HG03064 (cell line): ENCODE results near the gene ADPRM.
"Not testable (repeated sequence)": the region's sequence is repeated elsewhere in the genome, so short reads cannot be mapped to it uniquely, and the experiment has no call there.

Source experiments
- ATAC-seq: cut with Tn5 transposase; IDR thresholded peaks from one replicate; pipeline ENCODE4 v1.9.1; 2021; ENCODE audit warnings: low read depth; ENCODE audit not compliant: unreplicated experiment

Gene ADPRM

DNA sequence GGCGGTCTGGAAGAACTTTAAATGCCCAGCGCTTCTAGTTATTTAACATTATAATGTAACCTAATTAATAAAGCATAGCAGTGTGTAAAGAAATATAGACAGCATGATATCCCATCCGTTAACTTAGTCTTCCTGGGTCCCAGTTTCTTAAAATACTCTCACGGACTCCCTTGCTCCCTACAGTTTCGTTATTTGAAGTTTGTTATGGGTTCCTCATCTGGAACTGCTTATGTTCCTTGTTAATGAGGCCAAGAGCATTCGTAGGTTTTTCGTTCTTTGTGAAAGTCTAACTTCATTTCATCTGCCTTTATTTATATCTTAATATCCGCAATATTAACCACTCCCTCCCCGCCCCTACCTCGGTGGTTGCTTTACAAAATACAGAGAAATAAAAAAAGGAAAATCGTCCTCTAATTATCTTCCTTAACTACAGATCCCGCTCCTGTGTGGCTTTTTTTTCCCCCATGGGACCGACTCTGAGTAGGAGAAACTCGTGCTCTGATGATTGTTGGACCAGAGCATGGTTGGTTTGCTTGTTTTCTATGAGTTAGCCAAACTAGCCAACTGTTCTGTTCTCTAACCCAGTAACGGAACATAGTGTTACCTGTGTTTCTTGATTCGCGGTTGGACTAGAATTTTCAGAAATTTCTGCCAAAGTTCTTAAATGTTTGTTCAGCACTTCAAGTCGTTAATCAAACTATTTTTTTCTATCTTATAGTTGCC, 863 bp downstream of the ADPRM start:
- ATAC-seq, result no peak

DNA sequence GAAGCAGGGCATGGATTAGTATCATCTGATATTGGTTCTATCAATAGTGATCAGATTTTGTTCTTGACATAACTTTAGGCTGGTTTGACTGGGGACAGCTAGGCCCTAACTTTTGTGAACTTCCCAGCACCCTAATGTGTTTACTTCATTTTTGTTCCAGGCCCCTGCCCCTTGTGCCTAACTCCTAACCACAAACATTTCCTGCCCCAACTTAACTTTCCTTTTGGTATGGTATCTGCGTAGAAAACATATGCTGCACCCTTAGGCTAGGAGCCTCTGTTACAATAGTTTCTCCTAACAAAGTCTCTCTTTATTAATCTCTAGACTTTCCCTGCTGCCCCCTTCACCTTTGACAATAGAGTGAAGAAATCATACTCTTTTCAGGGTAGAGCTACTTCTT, 2.5 kb downstream of the ADPRM start:
- ATAC-seq, result no peak

DNA sequence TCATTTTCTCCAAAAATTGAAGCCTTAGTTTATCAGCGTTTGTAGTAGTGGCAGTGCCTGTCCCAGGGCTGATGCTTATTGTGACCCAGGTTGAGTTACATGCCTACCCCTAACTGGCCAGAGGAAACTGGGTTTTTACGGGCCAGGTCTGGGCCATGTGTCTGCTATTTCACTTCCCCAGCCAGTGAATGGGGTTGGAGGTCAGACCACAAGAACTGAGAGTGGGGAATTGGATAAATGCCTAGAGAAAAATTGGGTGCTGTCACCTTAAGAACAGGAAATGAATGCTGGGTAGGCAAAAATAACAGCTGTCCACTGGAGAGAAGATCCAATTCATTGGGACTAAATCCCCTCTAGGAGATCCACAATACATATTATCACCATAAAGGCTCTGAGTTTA, 5.2 kb downstream of the ADPRM start:
- ATAC-seq, result no peak

DNA sequence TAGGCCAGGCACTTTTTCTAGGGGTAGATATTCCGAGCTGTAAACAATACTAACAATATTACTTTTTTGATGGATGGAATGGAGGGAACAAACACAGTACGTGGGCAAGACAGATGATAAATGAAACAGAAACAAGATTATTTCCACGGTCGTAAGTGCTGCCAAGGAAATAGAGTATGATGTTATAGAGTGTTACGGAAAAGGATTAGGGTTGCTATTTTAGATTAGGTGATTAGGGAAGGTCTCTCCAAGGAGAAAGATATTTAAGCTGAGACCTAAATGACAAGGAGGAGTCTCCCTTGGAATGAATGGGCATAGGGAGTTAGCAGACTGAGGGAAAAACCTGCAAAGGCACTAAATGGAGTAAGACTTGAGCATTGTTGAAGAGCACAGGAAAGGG, 8.3 kb downstream of the ADPRM start:
- no peak for ATAC-seq

DNA sequence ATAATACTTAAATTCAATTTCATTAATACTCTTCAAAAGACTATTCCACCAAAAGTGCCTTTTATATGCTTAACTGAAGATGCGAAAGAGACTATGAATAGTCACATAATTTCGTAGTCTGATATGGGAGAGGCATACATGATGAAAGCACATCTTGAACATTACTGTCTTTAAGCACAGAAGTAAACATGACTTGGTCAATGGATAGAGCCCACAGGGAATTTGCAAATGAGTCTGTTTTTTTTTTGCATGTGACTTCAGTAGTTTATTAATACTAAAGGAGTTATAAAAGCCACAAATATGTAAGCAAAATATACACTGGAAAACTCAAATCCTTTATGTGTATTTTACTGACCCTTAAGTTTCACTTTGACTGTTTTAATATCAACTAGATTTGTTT, 15.9 kb downstream of the ADPRM start:
- no peak for ATAC-seq

DNA sequence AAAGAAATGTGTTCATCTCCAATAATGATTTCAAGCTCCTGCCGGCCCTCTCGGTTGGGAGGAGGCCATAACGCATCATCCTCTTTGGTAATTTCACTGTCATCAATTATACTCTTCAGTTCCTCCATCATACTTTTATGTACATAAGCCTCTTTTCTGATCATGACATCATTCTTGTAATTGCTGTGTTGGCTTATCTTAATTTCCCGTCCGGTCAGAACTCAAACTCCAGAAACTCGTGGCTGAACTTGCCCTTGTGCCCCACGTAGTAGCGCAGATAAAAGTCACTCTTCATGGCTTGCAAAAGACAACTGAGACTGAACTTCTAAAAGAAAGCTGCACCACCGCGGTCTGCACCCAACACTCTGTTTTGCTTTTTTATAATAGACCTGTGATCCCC, 18.8 kb downstream of the ADPRM start:
- ATAC-seq, result no peak

DNA sequence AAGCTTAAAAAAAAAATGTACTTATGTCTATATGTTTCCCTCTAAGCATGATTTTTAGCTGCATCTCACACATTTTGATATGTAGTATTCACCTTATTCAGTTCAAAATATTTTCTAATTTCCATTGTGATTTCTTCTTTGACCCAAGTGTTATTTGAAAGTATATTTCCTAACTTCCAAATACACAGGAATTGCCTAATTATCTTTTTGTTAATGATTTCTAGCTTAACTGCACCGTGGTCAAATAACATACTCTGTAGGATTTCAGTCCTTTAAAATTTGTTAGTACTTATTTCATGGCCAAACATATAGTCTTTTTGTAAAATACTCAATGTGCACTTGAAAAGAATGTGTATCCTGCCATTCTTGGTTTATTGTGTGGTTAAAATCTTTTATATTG, 21.2 kb downstream of the ADPRM start:
- no peak for ATAC-seq

DNA sequence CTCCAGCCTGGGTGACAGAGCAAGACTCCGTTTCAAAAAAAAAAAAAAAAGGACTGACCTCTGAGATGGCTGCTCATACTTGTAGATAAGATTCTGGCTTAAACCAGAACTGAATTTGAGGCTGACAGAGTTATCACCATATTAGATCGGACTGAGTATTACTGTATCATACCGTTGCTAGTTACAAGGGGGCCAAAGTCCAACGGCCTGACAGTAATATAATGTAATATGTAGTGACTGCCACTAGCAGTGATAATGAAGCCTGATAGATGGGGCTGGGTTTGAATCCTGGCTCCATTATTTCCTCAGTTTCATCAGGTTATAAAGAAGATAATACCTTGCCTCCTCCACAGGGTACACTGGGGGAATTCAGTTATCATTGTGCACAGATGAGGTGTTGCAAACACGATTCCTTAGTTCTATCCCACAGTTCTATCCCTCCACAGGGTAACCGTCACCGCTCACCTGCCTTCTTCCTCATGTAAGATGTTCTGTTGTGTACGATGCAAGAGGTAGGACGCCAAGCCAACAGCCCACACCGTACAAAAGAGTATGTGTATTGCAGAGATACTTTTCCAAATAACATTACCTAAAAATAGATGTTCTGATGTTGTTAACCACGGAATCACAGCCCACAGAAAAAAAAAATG, 27.3 kb downstream of the ADPRM start:
- no peak for ATAC-seq

DNA sequence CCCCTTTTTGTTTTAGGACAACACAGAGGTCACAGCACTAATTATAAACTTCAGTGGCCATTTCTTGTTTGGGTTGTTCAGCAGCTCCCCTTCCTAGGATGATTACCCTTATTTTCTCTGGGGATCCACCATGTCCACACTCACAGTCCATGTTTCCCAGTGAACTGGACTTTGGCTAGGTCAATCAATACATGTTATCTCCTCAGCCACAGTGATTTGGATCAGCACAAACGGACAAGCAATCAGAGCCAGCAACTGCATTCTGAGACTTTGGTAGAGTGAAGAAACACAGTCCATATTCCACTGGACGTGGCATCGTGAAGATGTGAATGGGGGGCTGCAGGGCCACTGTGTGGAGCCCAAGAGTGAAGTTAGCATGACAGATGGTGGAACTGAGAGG, 27.9 kb downstream of the ADPRM start:
- ATAC-seq, result no peak

DNA sequence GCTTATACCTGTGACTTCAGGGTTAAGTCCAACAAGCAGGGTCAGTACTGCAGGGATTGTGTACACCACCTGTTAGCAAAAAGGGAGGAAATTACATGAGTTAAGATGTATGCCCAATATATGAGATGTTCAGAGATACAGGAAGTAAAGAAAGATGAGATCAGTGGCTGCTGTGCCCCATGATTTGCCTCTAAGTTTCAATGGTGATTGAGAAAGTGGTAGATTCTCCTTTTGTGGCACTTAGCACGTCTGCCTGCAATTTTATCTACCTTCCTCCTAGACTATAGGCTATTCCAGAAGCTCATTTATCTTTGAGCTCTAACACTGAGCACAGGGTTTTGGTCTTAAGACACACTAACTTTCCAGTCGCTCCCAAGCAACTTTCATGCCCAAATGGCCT, 28.8 kb downstream of the ADPRM start:
- no peak for ATAC-seq

DNA sequence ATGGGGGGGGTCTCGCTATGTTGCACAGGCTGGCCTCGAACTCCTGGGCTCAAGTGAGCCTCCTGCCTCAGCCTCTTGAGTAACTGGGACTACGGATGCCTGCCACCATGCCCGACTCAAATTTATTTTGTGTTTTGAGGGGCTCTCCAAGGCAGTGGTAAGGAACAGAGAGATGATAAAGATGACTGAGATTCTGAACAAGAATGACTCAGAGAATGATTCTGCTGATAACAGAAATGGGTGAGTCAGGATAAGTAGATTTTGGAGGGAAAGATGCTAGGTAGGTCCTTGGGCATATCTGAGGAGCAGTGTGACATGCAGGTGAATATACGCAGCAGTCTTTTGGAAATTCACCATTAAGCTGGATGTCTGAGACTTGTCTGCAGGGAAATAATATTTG, 29.8 kb downstream of the ADPRM start:
- ATAC-seq, result no peak

DNA sequence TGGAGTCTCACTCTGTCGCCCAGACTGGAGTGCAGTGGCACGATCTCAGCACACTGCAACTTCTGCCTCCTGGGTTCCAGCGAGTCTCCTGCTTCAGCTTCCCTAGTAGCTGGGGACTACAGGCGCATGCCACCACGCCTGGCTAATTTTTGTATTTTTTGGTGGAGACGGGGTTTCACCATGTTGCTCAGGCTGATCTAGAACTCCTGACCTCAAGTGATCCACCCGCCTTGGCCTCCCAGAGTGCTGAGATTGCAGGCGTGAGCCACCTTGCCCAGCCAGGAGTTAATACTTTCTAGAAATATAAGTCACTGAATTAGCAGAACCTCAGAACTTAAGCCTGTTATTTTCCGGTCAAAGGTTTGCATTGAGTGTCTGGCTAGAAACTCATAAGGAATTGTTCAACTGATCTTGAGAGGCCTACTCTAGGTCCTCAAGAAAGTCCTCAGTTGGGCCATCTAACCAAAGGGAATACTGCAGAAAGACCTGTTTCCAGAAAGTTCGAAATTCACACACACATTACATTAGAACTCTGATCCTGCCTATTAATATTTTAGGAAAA, 31.0 kb downstream of the ADPRM start:
- no peak for ATAC-seq

DNA sequence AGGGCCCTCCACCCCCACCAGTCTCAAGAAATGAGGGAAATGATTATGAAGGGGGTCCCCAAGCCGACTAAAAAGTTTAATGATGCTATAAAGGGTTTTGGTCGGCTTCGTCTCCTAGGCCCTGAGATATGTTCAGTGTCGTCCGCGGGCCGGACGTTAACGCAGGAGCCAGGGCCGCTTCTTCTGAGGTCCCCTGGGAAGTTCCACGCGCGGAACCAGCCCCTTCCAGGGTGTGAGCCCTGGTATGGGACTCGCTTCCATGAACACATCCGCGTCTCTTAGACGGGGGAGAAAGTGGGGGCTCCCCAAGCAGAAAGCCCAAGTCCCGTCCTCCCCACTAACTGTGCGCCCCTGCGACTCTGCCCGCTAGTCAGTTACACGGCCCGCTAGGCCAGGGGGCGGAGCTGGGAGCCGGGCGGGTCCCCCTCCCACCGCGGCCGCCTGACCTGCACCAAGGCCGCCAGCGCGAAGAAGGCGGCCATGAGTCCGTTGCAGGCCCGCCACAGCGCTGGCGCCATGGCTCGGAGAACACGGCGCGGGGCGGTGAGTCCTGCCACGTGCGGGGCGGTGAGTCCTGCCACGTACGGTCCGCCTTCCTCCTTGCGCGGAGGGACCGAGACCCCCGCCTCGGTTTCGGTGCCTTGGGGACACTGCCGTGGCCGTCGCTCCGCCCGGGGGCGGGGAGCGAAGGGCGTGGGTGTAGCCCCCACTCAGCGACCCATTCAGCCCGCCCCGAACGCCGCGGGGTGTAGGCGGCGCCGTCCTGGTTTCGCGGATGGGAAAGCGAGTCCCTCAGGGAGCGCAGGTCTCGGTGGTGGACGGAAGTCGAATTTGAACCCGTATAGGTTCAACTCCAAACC, 32.2 kb downstream of the ADPRM start, which contains the start of gene TMEM220:
TSS of gene TMEM220 (minus strand) at position 690 of the 860 bp plus-strand sequence. CDS start at position 518, 172 bp downstream.
- ATAC-seq, result peak; percentile 56

DNA sequence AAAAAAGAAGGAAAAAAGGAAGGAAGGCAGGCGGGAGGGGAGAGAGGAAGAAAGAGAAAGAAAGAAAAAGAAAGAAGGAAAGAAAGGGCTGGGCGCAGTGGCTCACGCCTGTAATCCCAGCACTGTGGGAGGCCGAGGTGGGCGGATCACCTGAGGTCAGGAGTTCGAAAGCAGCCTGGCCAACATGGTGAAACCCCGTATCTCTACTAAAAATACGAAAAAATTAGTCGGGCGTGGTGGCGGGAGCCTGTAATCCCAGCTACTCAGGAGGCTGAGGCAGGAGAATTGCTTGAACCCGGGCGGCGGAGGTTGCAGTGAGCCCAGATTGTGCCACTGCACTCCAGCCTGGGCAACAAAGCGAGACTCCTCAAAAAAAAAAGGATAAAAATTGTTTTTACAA, 32.9 kb downstream of the ADPRM start:
- ATAC-seq, result not testable (repeated sequence)

DNA sequence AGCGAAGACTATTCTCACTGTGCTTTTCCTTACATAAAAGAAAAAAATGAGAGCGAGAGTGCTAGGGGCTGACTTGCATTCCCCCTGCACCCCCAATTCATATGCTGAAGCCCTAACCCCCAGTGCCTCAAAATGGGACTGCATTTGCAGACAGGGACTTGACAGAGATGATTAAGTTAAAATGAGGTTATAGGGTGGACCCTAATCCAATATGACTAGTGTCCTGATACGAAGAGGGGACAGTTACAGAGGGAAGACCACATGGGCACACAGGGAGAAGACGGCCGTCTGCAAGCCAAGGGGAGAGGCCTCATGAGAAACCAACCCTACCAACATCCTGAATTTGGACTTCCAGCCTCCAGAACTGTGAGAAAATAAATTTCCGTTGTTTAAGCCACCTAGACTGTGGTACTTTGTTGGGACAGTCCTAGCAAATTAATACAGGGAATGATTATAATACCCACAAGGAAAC, 34.0 kb downstream of the ADPRM start:
- ATAC-seq, result no peak

DNA sequence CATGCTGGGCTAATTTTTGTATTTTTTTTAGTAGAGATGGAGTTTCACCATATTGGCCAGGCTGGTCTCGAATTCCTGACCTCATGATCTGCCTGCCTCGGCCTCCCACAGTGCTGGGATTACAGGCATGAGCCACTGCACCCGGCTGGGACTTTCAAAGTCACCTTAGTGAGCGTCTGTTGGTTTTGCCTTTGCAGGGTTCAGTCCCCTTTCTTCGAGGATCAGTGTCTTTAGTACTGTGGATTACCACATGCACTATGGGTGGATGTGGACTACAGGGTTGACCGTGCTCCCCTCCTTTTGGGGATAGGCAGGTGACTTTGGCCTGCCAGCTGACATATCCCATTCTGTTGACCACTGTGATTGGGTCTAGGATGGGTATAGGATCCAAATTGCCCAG, 34.7 kb downstream of the ADPRM start:
- ATAC-seq, result not testable (repeated sequence)

DNA sequence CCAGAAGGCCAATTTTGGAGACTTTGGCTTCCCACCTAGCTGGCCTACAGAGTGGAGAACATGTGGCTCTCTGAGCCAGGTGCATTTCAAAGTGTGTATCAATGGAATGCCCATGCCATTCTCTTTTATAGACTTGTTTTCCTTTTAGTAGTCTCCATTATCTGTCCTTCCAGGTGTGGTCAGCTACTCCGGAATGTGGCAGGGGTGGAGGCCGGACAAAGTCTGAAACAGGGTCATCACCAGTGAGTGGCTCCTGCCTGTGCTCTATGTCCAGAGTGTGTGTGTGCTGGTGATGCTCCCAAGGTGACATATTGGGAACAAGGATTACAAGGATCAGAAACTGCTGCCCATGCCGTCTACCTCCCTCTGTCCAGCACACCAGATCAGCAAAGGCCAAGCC, 36.3 kb downstream of the ADPRM start:
- ATAC-seq, result no peak

DNA sequence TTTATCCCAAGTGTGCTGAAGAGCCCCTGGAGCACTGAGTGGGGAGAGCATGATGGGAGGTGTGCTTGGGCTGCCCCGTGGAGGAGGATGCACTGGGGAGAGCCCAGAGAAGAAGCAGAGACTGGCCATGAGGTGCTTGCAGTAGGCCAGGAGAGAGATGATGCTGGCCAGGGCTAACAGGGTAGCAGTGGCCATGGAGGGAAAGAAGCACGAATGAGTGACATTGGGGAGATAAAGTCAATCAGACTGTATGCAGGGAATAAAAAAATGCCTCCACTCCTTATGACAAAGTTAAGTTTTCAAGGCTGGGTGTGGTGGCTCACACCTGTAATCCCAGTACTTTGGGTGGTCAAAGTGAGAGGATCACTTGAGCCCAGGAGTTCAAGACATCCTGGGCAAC, 37.9 kb downstream of the ADPRM start:
- ATAC-seq, result no peak

DNA sequence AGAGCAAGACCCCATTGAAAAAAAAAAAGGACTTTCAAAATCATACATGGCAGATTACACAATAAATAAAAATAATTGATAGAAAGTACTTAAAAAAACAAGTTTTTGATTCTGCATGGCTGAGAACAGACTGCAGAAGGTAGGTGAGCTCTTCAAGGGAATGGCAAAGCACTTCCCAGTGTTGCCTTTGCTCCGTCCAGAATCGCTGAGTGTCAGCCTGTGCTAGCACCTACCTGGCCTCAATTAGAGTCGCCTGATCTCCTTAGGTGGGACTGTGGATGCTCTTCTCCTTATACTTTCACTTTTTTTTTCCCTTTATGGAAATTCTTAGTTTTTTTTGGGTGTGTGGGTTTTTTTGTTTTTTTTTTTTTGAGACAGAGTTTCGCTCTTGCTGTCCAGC, 38.4 kb downstream of the ADPRM start:
- no peak for ATAC-seq

DNA sequence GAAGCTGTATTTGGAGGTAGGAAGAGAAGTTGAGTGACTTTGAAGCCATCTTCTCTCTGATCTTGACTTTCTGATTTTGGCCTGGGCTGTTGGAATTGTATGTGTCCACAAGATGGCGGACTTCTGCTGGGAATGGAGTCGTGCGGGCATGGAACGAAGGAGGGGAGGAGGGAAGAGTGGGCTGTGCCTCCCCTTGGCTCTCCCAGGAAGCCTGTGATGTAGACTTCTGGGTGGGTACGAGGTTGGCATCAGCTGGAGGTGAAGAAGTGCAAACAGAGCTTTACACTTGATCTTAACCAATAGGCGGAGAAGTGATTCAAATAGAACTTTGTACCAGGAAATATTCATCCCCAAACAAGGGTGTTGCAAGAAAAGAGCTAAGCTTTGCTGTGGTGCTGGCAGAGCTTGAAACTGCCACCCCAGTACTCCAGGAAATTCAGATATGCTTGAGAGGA, 39.8 kb downstream of the ADPRM start:
- no peak for ATAC-seq

DNA sequence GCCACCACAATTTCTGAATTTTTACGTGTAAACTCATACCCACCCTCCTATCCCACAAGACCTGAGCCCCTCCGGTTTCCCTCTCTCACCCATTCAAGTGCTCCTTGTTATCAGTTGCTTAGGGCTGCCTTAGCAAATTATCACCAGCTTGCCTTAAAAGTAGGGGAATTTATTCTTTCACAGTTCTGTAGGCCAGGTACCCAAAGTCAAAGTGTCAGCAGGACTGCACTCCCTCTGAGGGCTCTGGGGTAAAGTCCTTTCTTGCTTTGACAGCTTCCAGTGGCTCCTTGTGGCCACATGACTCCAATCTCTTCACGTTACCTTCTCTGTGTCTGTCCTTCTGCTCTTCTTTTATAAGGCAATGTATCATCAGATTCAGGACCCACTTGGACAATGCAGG, 40.3 kb downstream of the ADPRM start:
- no peak for ATAC-seq
